CD4-positive, alpha-beta T cell treated with Interleukin-2 at 100 ng/mL for 4 hours (primary cell): Measurements from ENCODE around the gene RFX1.
"Not testable (repeated sequence)": the region's sequence is repeated elsewhere in the genome, so short reads cannot be mapped to it uniquely, and the experiment has no call there.

Experiments used
- DNase-seq: peaks from one replicate; pipeline ENCODE4 v3.0.0-alpha.2; 2020; ENCODE audit warnings: low spot score

The RFX1 gene

GRCh38 chr19:13979244-13979615, 26.9 kb downstream of the RFX1 start:
- no peak for DNase-seq

- peak; percentile 22 for DNase-seq
Measured at GRCh38 chr19:13978351-13979243, 27.5 kb downstream of the RFX1 start.

- DNase-seq = no peak
Measured at GRCh38 chr19:13977803-13978202, 28.3 kb downstream of the RFX1 start.

GRCh38 chr19:13976446-13976845, 29.7 kb downstream of the RFX1 start:
- no peak for DNase-seq

GRCh38 chr19:13975870-13976269, 30.2 kb downstream of the RFX1 start:
- no peak for DNase-seq

- DNase-seq = peak; percentile 39
Measured at GRCh38 chr19:13974073-13974472, 32.0 kb downstream of the RFX1 start.

- not testable (repeated sequence) for DNase-seq
Measured at GRCh38 chr19:13973479-13973878, 32.6 kb downstream of the RFX1 start.

- DNase-seq = no peak
Measured at GRCh38 chr19:13972368-13973155, 33.6 kb downstream of the RFX1 start.

- DNase-seq = not testable (repeated sequence)
Measured at GRCh38 chr19:13971868-13972267, 34.3 kb downstream of the RFX1 start.

GRCh38 chr19:13969897-13970296, 36.2 kb downstream of the RFX1 start:
- DNase-seq = no peak

- DNase-seq = no peak
Measured at GRCh38 chr19:13968999-13969398, 37.1 kb downstream of the RFX1 start.

- DNase-seq = no peak
Measured at GRCh38 chr19:13968383-13968935, 37.7 kb downstream of the RFX1 start.

- DNase-seq = not testable (repeated sequence)
Measured at GRCh38 chr19:13967206-13967605, 38.9 kb downstream of the RFX1 start.

GRCh38 chr19:13966684-13967128, 39.4 kb downstream of the RFX1 start:
- DNase-seq = no peak

- DNase-seq = no peak
Measured at GRCh38 chr19:13965926-13966683, 40.0 kb downstream of the RFX1 start.

- no peak for DNase-seq
Measured at GRCh38 chr19:13965377-13965896, 40.7 kb downstream of the RFX1 start.

GRCh38 chr19:13964776-13965175, 41.3 kb downstream of the RFX1 start:
- DNase-seq = no peak

GRCh38 chr19:13963603-13964105, 42.5 kb downstream of the RFX1 start:
- no peak for DNase-seq

- DNase-seq = no peak
Measured at GRCh38 chr19:13962699-13963602, 43.2 kb downstream of the RFX1 start.
